Smooth muscle cell (in vitro differentiated cells): ENCODE data around the gene TRAPPC12. TPM values are rescaled to one million over a fixed set of nuclear protein-coding genes. Genes with fewer than 3 reads are reported as not detected.

Experiments
- DNase-seq: peaks from one replicate; lab custom pipeline; 2025; ENCODE audit not compliant: unreplicated experiment; lab: John Stamatoyannopoulos, UW
- H2AFZ ChIP-seq: fragments of 200-600 bp; sonication (generic); 2 replicates; pipeline ENCODE4 v1.6.0; 2016; ENCODE audit warnings: antibody characterized with exemption, low read depth, mild to moderate bottlenecking
- H3F3A ChIP-seq: fragments of 200-600 bp; sonication (generic); 2 replicates; pipeline ENCODE4 v1.6.0; 2017; ENCODE audit warnings: antibody characterized with exemption, low read depth
- H3K27ac ChIP-seq: fragments of 200-600 bp; sonication (generic); 2 replicates; pipeline ENCODE4 v1.5.1; 2016; ENCODE audit warnings: low read depth, mild to moderate bottlenecking
- H3K27me3 ChIP-seq: fragments of 200-600 bp; sonication (generic); 2 replicates; pipeline ENCODE4 v1.6.1; 2016; ENCODE audit warnings: low read depth, mild to moderate bottlenecking
- H3K36me3 ChIP-seq: fragments of 200-600 bp; sonication (generic); 2 replicates; pipeline ENCODE4 v1.5.1; 2016; ENCODE audit warnings: low read depth
- H3K4me1 ChIP-seq: fragments of 200-600 bp; sonication (generic); 2 replicates; pipeline ENCODE4 v1.5.1; 2016; ENCODE audit warnings: low read depth
- H3K4me2 ChIP-seq: fragments of 200-600 bp; sonication (generic); 2 replicates; pipeline ENCODE4 v1.6.0; 2016; ENCODE audit warnings: mild to moderate bottlenecking
- H3K4me3 ChIP-seq: fragments of 200-600 bp; sonication (generic); 2 replicates; pipeline ENCODE4 v1.5.1; 2016; ENCODE audit warnings: mild to moderate bottlenecking
- H3K79me2 ChIP-seq: fragments of 200-600 bp; sonication (generic); 2 replicates; pipeline ENCODE4 v1.6.0; 2016; ENCODE audit warnings: low read depth, mild to moderate bottlenecking
- H3K9ac ChIP-seq: fragments of 200-600 bp; sonication (generic); 2 replicates; pipeline ENCODE4 v1.6.0; 2016; ENCODE audit warnings: low read depth
- H3K9me3 ChIP-seq: fragments of 200-600 bp; sonication (generic); replicated peaks from 2 replicates; pipeline ENCODE4 v1.5.1; 2016; ENCODE audit warnings: low read depth
- H4K20me1 ChIP-seq: fragments of 200-600 bp; sonication (generic); 2 replicates; pipeline ENCODE4 v1.6.0; 2016; ENCODE audit warnings: low read depth
- WGBS: methylation state at CpG from one replicate; pipeline ENCODE4 v1.1.7; 2016; ENCODE audit warnings: low lambda C conversion rate; 5-methylcytosine and 5-hydroxymethylcytosine counted together
- polyA plus RNA-seq: library from polyadenylated mRNA; unstranded; fragments of >200 nt; fragmentation: Nextera tagmentation; extraction: Ambion mirVana; gene quantifications from 2 replicates; pipeline ENCODE4 v1.2.1, GENCODE V29; 2016
- total RNA-seq: library from RNA; depleted of rRNA; stranded (reverse); fragments of >200 nt; gene quantifications from 2 replicates; pipeline ENCODE4 v1.2.3, GENCODE V29; 2014
- TF ChIP-seq, protein P1 (sequence below): fragments of 200-600 bp; sonication (generic); IDR thresholded peaks from 2 replicates; pipeline ENCODE4 v1.5.1; 2017; ENCODE audit warnings: borderline replicate concordance, mild to moderate bottlenecking, antibody characterized with exemption; ENCODE audit not compliant: insufficient read depth, poor library complexity, severe bottlenecking

The TRAPPC12 gene
- total and polyA plus RNA-seq, 2 experiments from 2014 or later: 26.0 to 55.4 TPM

DNA sequence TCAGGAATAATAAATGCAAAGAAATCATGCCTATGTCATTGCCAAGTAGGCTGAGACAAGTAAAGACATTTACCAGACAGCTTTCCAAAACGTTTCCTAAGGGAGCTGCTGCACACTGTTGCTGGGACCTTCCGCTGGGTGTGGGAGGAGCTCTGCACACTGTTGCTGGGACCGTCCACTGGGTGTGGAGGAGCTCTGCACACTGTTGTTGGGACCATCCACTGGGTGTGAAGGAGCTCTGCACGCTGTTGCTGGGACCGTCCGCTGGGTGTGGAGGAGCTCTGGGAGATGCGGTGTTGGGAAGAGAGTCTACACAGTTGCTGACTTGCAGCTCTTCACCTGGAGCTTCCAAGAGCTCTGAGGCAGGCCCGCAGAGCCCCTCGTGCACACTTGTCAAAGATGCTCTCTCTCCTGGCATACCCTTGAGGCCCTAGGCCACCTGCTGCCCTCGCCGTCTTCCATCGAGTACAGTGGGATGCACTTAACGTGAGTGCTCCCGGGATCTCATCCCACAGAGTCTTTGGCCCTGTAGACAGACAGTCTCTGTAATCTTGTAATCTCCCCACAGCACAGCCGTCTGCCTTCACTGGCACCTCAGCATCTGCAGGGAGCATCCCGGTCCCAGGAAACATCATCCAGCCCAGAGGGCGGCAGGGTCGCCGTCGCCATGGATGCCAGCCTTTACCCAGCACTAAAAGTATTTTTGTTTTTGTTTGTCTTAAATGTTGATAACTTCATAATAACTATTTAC, 51.4 kb downstream of the TRAPPC12 start:
- H3K4me3 ChIP-seq: no peak overlapping the region
- no peaks in the 10 kb centered on the region for H3K4me1 ChIP-seq
- no peaks in the 10 kb centered on the region for H3F3A ChIP-seq
- H3K36me3 ChIP-seq: no peaks in the 10 kb centered on the region
- H4K20me1 ChIP-seq: peaks cover 6% of the 10 kb centered on the region
- DNase-seq: no peak
- H3K27ac ChIP-seq: no peak overlapping the region
- WGBS: 84% methylated on average over 20 of the region's 20 CpGs
- TF ChIP-seq, protein P1, sequence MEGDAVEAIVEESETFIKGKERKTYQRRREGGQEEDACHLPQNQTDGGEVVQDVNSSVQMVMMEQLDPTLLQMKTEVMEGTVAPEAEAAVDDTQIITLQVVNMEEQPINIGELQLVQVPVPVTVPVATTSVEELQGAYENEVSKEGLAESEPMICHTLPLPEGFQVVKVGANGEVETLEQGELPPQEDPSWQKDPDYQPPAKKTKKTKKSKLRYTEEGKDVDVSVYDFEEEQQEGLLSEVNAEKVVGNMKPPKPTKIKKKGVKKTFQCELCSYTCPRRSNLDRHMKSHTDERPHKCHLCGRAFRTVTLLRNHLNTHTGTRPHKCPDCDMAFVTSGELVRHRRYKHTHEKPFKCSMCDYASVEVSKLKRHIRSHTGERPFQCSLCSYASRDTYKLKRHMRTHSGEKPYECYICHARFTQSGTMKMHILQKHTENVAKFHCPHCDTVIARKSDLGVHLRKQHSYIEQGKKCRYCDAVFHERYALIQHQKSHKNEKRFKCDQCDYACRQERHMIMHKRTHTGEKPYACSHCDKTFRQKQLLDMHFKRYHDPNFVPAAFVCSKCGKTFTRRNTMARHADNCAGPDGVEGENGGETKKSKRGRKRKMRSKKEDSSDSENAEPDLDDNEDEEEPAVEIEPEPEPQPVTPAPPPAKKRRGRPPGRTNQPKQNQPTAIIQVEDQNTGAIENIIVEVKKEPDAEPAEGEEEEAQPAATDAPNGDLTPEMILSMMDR: no peak
- no peaks in the 10 kb centered on the region for H3K9me3 ChIP-seq
- no peaks in the 10 kb centered on the region for H3K79me2 ChIP-seq
- H2AFZ ChIP-seq: no peak overlapping the region
- H3K4me2 ChIP-seq: no peak overlapping the region
- no peak overlapping the region for H3K9ac ChIP-seq
- H3K27me3 ChIP-seq: no peaks in the 10 kb centered on the region

DNA sequence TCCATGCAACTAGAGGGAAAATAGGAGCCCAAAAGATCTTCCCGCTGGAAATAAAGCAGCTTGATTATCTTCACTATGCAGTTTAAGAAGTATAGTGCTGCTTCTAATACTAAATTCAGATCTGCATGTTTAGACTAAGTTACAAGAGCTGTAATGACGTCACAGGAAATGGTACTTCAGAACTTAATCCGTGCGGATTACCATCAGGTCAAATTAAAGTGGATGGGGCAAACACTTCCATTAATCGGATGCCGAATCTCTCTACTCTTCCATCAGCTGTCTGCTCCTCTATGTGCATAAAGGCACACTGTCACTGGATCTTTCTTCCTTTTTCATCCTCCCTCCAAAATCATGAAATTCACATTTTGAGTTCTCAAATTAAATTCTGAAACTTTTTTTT, 52.6 kb downstream of the TRAPPC12 start:
- Histone ChIP-seq H3F3A (no peaks in the 10 kb centered on the region), H3K27me3 (no peaks in the 10 kb centered on the region), H3K36me3 (no peaks in the 10 kb centered on the region), H3K4me1 (no peaks in the 10 kb centered on the region), H3K27ac (peak overlapping the region; percentile 21), H3K4me2 (peak overlapping the region; percentile 65), H3K4me3 (no peak overlapping the region), H3K79me2 (no peaks in the 10 kb centered on the region), H2AFZ (no peak overlapping the region), H4K20me1 (peaks cover 6% of the 10 kb centered on the region), H3K9ac (no peak overlapping the region), H3K9me3 (no peaks in the 10 kb centered on the region)
- TF ChIP-seq, protein P1: no peak
- whole genome bisulfite sequencing: 43% methylated on average over 6 of the region's 6 CpGs
- DNase-seq: no peak

DNA sequence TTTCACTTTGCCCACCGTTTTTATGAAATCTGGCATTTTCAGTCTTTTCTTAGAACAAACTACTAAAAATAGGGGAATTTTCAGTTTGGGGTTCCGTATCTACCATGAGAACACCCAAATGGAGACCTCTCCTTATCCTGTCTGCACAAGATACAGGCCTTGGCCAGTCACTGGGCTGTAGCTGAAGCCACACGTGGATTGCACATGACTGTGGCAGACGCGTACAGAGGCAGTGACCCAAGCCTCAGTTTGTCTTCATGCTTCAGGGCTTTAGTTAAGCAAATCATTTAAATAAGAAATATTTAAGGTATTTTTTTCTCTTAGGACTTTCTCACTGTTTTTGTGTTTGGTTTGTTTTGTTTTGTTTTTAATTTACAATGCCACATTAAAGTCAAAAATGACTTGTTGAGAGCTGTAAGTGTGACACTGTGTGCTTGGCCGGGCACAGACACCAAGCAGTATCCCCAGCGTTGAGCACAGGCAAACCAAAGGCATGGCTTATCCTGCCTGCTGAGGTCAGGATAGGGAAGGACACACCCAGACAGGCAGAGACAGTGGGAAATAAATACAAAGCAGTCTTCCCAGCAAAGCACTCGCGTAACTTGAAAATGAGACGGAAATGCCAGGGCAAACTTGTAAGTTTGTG, 53.3 kb downstream of the TRAPPC12 start:
- H3F3A ChIP-seq: no peaks in the 10 kb centered on the region
- H3K4me2 ChIP-seq: no peak overlapping the region
- no peaks in the 10 kb centered on the region for H3K4me1 ChIP-seq
- DNase-seq: no peak
- no peak overlapping the region for H3K4me3 ChIP-seq
- H4K20me1 ChIP-seq: peaks cover 6% of the 10 kb centered on the region
- no peaks in the 10 kb centered on the region for H3K79me2 ChIP-seq
- no peaks in the 10 kb centered on the region for H3K27me3 ChIP-seq
- H3K36me3 ChIP-seq: no peaks in the 10 kb centered on the region
- TF ChIP-seq, protein P1: no peak
- H3K27ac ChIP-seq: no peak overlapping the region
- WGBS: 90% methylated on average over 10 of the region's 10 CpGs
- H3K9me3 ChIP-seq: no peaks in the 10 kb centered on the region
- H2AFZ ChIP-seq: no peak overlapping the region
- H3K9ac ChIP-seq: no peak overlapping the region
